Tibial nerve (tissue), 3 donors: ENCODE measurements around the gene SGK1.
"Not testable (repeated sequence)": the region's sequence is repeated elsewhere in the genome, so short reads cannot be mapped to it uniquely, and the experiment has no call there.

Source experiments
- CTCF ChIP-seq, 5 experiments: fragments of 200-600 bp in 3 of 5; fragments of 450-650 bp in 2 of 5; sonication (generic) in 3 of 5; IDR thresholded peaks; one replicate each; pipeline ENCODE4 v1.5.1; 2016 to 2019; ENCODE audit warnings: antibody characterized with exemption in 5 of 5, mild to moderate bottlenecking in 3 of 5, moderate library complexity in 2 of 5
- POLR2A ChIP-seq, 2 donors: fragments of 450-650 bp; IDR thresholded peaks; one replicate each; pipeline ENCODE4 v1.6.1; 2017; ENCODE audit warnings: antibody characterized with exemption in 2 of 2, mild to moderate bottlenecking in 2 of 2, moderate library complexity in 2 of 2

- TF ChIP-seq CTCF, POLR2A (IDR thresholded peaks at IDR 0.05): not testable (repeated sequence)
Observed at GRCh38 chr6:134197685-134198084, 120.2 kb downstream of the SGK1 start.
